Measurements from ENCODE around the gene CDC26.

GRCh38 chr9:113320051-113320450, 44.7 kb upstream of the CDC26 start:
- TF ChIP-seq CTCF (IDR thresholded peaks at IDR 0.05; ENCODE audit: insufficient read depth, low read length, poor library complexity, severe bottlenecking) = no peak
- TF ChIP-seq EZH2phosphoT487 (conservative IDR thresholded peaks at IDR 0.05; ENCODE audit: low read length) = no peak

All from SU-DHL-6 (cell line).